MG63 (cell line): ENCODE measurements around the gene KLF1. TPM values are rescaled to one million over a fixed set of nuclear protein-coding genes. Genes with fewer than 3 reads are reported as not detected.

Experiments used
- DNase-seq: peaks from one replicate; pipeline ENCODE4 v3.0.0-alpha.2; 2020
- H3K27me3 ChIP-seq: fragments of 250-450 bp; sonication (Bioruptor Pico); 2 replicates; pipeline ENCODE4 v1.5.1; 2020; ENCODE audit warnings: mild to moderate bottlenecking, moderate library complexity
- H3K36me3 ChIP-seq: fragments of 250-450 bp; sonication (Bioruptor Pico); 2 replicates; pipeline ENCODE4 v1.5.1; 2020; ENCODE audit warnings: mild to moderate bottlenecking, moderate library complexity
- H3K4me3 ChIP-seq: fragments of 250-450 bp; sonication (Bioruptor Pico); 2 replicates; pipeline ENCODE4 v1.5.1; 2020; ENCODE audit warnings: mild to moderate bottlenecking, moderate library complexity
- H3K9me3 ChIP-seq: fragments of 250-450 bp; sonication (Bioruptor Pico); 2 replicates; pipeline ENCODE4 v1.5.1; 2020; ENCODE audit warnings: mild to moderate bottlenecking, moderate library complexity
- total RNA-seq: library from RNA; depleted of rRNA; stranded (reverse); fragments of >200 nt; shearing (Covaris generic); gene quantifications from 2 replicates; pipeline ENCODE4 v1.2.3, GENCODE V29; 2014; ENCODE audit warnings: low replicate concordance; rRNA removed

KLF1 gene
- total RNA-seq, 1 experiment from 2014 or later: not detected

DNA sequence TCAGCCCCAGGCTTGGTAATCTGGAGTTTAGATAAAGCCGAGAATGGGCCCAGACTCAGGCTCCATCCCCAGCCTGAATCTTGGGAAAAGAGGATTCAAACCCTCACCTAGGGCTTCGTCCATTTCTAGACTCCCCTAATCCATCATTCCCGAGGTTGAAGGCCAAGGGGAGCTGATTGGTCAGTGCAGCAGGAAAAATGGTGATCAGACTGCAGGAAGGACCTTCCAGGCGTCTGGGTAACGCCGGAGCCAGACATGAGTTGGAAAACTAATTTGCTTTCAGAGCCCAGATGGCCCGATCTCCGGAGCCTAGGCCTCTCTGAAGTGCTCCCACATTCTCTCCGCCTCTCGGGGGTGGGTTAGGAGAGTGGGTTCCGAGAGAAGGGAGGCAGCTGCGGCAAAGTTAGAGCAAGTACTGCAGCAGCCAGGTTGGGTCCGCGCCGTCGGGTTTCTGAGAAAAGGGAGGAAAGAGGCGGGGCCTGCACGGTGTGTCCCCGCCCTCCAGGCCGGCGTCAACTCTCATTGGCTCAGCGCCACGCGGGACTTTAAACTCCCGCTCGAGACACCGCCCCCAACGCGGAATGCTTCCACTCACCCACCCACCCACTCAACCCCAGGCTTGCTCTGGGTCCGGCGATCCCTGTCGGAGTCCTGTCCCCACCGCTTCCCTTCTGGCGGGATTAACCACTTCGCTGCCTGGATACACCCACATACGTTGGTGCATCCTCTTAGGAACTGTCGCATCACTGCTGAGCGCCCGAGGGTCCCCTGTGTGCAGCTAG lies 51.8 kb downstream of the KLF1 start:
- DNase-seq: no peak
- H3K27me3 ChIP-seq: peaks cover 78% of the 10 kb centered on the region
- no peak overlapping the region for H3K4me3 ChIP-seq
- no peaks in the 10 kb centered on the region for H3K36me3 ChIP-seq
- H3K9me3 ChIP-seq: no peaks in the 10 kb centered on the region

DNA sequence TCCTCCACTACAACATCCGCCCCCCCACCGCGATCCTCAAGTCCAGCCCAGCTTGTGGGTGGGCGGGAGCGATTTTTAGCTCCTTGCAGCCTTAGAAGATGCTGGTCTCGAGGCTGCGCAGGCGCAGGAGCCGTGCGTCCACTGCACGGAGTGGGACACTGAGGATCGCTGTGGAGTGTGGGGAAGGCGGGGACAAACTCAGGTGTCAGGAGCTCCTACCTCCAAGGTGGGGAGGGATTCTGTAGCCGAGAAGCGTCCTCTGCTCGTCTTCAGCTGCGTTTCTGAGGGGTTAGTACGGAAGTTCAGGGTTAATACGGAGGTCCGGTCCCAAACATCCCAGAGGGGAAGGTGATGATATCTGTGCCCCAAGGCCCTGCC lies 52.4 kb downstream of the KLF1 start, which contains the start of gene RTBDN:
Gene RTBDN (minus strand): TSS at position 14 of the 378 bp plus-strand sequence. CDS start 4,600 bp downstream, outside the sequence.
- Histone ChIP-seq H3K36me3 (no peaks in the 10 kb centered on the region), H3K4me3 (peak within 1 kb of the TSS; percentile 51), H3K9me3 (no peaks in the 10 kb centered on the region), H3K27me3 (peaks cover 78% of the 10 kb centered on the region)
- no peak for DNase-seq

Other genes with a start within 250 kb of the KLF1 start
- 37.5 and 91.0 TPM in 2 replicates for gene MAN2B1, start 220.5 kb downstream of the KLF1 start, total RNA-seq
- 9.9 and 18.8 TPM in 2 replicates for gene WDR83, start 220.4 kb downstream of the KLF1 start, total RNA-seq
- gene DHPS, start 205.3 kb downstream of the KLF1 start, total RNA-seq: 127 and 140 TPM in 2 replicates
- gene GNG14, start 199.2 kb downstream of the KLF1 start, total RNA-seq: not detected in 2 replicates
- 31.3 and 46.1 TPM in 2 replicates for gene FBXW9, start 190.6 kb downstream of the KLF1 start, total RNA-seq
- 83.5 and 84.5 TPM in 2 replicates for gene TNPO2, start 163.3 kb downstream of the KLF1 start, total RNA-seq
- gene TRIR, start 152.5 kb downstream of the KLF1 start, total RNA-seq: 816 and 999 TPM in 2 replicates
- 273 and 316 TPM in 2 replicates for gene GET3, start 149.7 kb downstream of the KLF1 start, total RNA-seq
- 0.30 TPM in 1 of 2 replicates, not detected in the other for gene BEST2, start 135.4 kb downstream of the KLF1 start, total RNA-seq
- 23.1 and 48.2 TPM in 2 replicates for gene HOOK2, start 111.6 kb downstream of the KLF1 start, total RNA-seq
- 82.5 and 125 TPM in 2 replicates for gene JUNB, start 95.7 kb downstream of the KLF1 start, total RNA-seq
- gene PRDX2, start 85.4 kb downstream of the KLF1 start, total RNA-seq: 279 and 325 TPM in 2 replicates
- gene THSD8, start 85.1 kb downstream of the KLF1 start, total RNA-seq: 0.99 TPM in 1 of 2 replicates, not detected in the other
- gene RNASEH2A, start 80.6 kb downstream of the KLF1 start, total RNA-seq: 153 and 219 TPM in 2 replicates
- 0.95 TPM in 1 of 2 replicates, not detected in the other for gene RTBDN, start 52.6 kb downstream of the KLF1 start, total RNA-seq
- 3.4 and 9.8 TPM in 2 replicates for gene MAST1, start 48.7 kb downstream of the KLF1 start, total RNA-seq
- 23.1 and 38.1 TPM in 2 replicates for gene DNASE2, start 5.8 kb downstream of the KLF1 start, total RNA-seq
- 44.1 and 86.8 TPM in 2 replicates for gene GCDH, start 4.0 kb upstream of the KLF1 start, total RNA-seq
- 1.7 and 2.4 TPM in 2 replicates for gene SYCE2, start 32.1 kb upstream of the KLF1 start, total RNA-seq
- 184 and 410 TPM in 2 replicates for gene FARSA, start 46.5 kb upstream of the KLF1 start, total RNA-seq
- 1,902 and 1,921 TPM in 2 replicates for gene CALR, start 51.4 kb upstream of the KLF1 start, total RNA-seq
- gene RAD23A, start 58.7 kb upstream of the KLF1 start, total RNA-seq: 211 and 354 TPM in 2 replicates
- 225 and 240 TPM in 2 replicates for gene GADD45GIP1, start 70.0 kb upstream of the KLF1 start, total RNA-seq
- gene DAND5, start 82.4 kb upstream of the KLF1 start, total RNA-seq: 0.33 and 1.2 TPM in 2 replicates
- gene NFIX, start 108.3 kb upstream of the KLF1 start, total RNA-seq: 53.9 and 78.0 TPM in 2 replicates
- not detected in 2 replicates for gene LYL1, start 215.7 kb upstream of the KLF1 start, total RNA-seq
- gene TRMT1, start 229.5 kb upstream of the KLF1 start, total RNA-seq: 127 and 172 TPM in 2 replicates
- gene NACC1, start 231.1 kb upstream of the KLF1 start, total RNA-seq: 44.6 and 96.4 TPM in 2 replicates